ENCODE measurements around the gene POLQ. TPM values are rescaled to one million over a fixed set of nuclear protein-coding genes. Genes with fewer than 3 reads are reported as not detected.

Gene POLQ
- total RNA-seq, 2 donors from 2014 or later: 11.5 to 49.6 TPM

DNA sequence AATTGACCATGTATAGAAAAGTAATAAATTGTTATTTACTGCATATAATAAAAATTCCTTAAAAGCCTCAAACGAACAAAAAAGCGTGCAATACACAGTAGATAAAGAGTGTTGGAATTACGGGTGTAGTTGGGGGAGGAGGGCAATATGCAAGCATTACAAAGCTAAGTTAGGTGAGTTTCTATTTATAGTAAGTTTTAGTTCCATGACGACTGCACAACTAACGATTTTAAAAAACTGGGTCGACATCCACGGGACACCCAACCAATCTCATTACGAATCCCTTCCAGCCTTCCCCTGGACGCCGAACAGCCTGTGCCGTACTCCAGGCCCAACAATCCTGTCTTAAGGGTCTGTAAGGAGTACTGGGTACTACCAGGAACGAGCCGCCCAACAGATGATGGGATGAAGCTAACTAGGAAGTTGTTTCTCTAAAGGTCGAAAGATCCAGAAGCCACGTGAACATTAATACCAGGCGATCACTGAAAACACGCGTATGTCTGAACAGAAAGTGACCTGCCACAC is 677 bp downstream of the POLQ start:
- ATAC-seq (peak in 1 of 2 donors; percentile 3), DNase-seq (ENCODE audit: low spot score) (no peak)
- peaks cover 14 to 21% of the 10 kb centered on the region in 2 donors for H3K4me1 Mint-ChIP-seq (ENCODE audit: low read depth in 2 of 2)
- peak overlapping the region; percentile 95 to 99 for H3K27ac Mint-ChIP-seq
- peak overlapping the region; percentile 97 for H3K4me3 Mint-ChIP-seq
- H3K36me3 Mint-ChIP-seq: peaks cover 10% of the 10 kb centered on the region
- no peaks in the 10 kb centered on the region for H3K9me3 Mint-ChIP-seq
- no peaks in the 10 kb centered on the region for H3K27me3 Mint-ChIP-seq

GRCh38 chr3:121542924-121543323 is 2.9 kb downstream of the POLQ start:
- Mint-ChIP-seq H3K9me3 (no peaks in the 10 kb centered on the region), H3K27ac (no peak overlapping the region), H3K36me3 (peaks cover 15% of the 10 kb centered on the region), H3K27me3 (no peaks in the 10 kb centered on the region), H3K4me3 (no peak overlapping the region), H3K4me1 (ENCODE audit: low read depth in 2 of 2) (peaks cover 14 to 21% of the 10 kb centered on the region in 2 donors)
- DNase-seq (ENCODE audit: low spot score) (no peak), ATAC-seq (no peak)

DNA sequence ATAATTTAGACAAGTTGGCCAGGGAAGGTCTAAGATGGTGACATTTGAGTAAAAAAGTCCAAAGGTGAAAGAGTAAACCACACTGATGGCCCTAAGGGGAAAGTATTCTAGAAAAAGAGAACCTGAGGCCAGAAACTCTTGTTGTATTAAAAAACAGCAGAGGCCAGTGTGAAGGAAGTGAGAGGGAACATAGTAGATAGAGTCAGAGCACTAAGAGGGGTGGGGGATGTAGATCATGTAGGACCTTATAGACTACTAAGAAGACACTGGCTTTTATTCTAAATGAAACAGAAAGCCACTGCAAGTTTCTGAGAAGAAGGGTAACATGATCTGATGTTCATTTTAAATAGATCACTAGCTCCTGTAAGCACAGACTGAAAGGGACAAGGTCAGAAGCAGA is 14.5 kb downstream of the POLQ start:
- Mint-ChIP-seq H3K36me3 (no peaks in the 10 kb centered on the region), H3K27ac (no peak overlapping the region), H3K27me3 (no peaks in the 10 kb centered on the region), H3K9me3 (no peaks in the 10 kb centered on the region), H3K4me1 (ENCODE audit: low read depth in 2 of 2) (no peaks in the 10 kb centered on the region), H3K4me3 (no peak overlapping the region)
- DNase-seq (ENCODE audit: low spot score) (no peak), ATAC-seq (no peak)

DNA sequence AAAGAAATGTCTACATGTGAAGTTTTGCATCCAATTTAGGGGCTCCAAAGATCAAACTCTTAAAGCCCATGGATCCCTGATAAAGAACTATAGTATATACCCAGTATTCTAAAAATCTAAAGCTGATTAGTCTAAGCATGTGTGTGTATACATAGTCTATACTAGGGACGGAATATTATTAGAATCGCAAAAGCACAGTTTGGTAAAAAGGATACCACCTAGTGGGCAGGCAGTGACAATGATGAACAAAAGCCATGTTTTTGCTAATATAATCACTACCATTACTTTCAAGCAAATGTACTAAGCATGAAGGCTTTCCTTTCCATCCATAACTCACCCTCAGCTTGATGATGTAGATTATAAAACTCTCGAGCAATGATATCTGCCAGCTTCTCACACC is 16.5 kb downstream of the POLQ start:
- Mint-ChIP-seq H3K27ac (no peak overlapping the region), H3K36me3 (no peaks in the 10 kb centered on the region), H3K4me3 (no peak overlapping the region), H3K27me3 (no peaks in the 10 kb centered on the region), H3K4me1 (ENCODE audit: low read depth in 2 of 2) (no peaks in the 10 kb centered on the region), H3K9me3 (no peaks in the 10 kb centered on the region)
- no peak for ATAC-seq
- no peak for DNase-seq (ENCODE audit: low spot score)

GRCh38 chr3:121520510-121520909 is 25.3 kb downstream of the POLQ start:
- peaks cover 19% of the 10 kb centered on the region for H3K36me3 Mint-ChIP-seq
- DNase-seq (ENCODE audit: low spot score) (no peak), ATAC-seq (no peak)
- no peaks in the 10 kb centered on the region for H3K27me3 Mint-ChIP-seq
- peaks cover 5% of the 10 kb centered on the region for H3K9me3 Mint-ChIP-seq
- no peak overlapping the region for H3K4me3 Mint-ChIP-seq
- no peak overlapping the region for H3K27ac Mint-ChIP-seq
- H3K4me1 Mint-ChIP-seq (ENCODE audit: low read depth in 2 of 2): no peaks in the 10 kb centered on the region

DNA sequence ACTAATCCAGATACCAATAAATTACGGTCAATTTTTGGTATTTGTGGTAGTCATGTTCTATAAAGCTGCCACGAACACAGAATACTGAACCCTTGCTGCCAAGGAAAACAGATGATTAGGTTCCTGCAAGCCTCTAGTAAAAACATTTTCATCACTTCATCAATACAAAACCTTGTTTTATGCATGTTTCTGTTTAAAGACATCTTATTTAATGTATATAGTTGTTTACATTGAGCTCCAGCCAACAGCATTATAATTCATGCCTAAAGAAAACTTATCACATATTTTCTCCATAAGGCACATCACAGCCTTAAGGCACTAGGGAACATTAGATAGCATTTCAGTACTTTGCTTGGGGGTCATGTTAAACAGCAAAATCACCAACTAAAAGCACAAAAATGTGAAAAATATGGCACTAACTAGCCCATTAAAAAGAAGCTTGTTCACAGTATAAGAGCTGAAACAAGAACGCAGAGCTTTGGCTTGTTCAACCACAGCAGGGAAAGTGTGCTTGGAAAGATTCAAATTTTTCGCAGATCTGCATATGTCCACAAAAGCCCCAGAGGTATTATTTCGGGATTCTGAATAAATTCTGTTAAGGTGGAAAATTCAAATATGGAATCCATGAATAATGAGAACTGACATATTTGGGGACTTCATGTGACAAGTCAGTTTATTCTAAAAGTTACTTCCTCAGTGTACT is 27.7 kb downstream of the POLQ start:
- Mint-ChIP-seq H3K4me1 (ENCODE audit: low read depth in 2 of 2) (no peaks in the 10 kb centered on the region), H3K4me3 (no peak overlapping the region), H3K27me3 (no peaks in the 10 kb centered on the region), H3K36me3 (peaks cover 21% of the 10 kb centered on the region), H3K27ac (no peak overlapping the region), H3K9me3 (peaks cover 6% of the 10 kb centered on the region)
- no peak for DNase-seq (ENCODE audit: low spot score)
- no peak for ATAC-seq

- no peak overlapping the region for H3K27ac Mint-ChIP-seq
- ATAC-seq: no peak
- no peaks in the 10 kb centered on the region for H3K4me1 Mint-ChIP-seq (ENCODE audit: low read depth in 2 of 2)
- no peak overlapping the region for H3K4me3 Mint-ChIP-seq
- DNase-seq (ENCODE audit: low spot score): no peak
- peaks cover 21% of the 10 kb centered on the region for H3K36me3 Mint-ChIP-seq
- no peaks in the 10 kb centered on the region for H3K27me3 Mint-ChIP-seq
- H3K9me3 Mint-ChIP-seq: peaks cover 6% of the 10 kb centered on the region
These were observed 29.9 kb downstream of the POLQ start for GRCh38 chr3:121515862-121516261.

GRCh38 chr3:121515313-121515712 is 30.5 kb downstream of the POLQ start:
- H3K27me3 Mint-ChIP-seq: no peaks in the 10 kb centered on the region
- H3K36me3 Mint-ChIP-seq: peaks cover 21% of the 10 kb centered on the region
- H3K4me3 Mint-ChIP-seq: no peak overlapping the region
- ATAC-seq (no peak), DNase-seq (ENCODE audit: low spot score) (no peak)
- H3K9me3 Mint-ChIP-seq: peaks cover 6% of the 10 kb centered on the region
- no peak overlapping the region for H3K27ac Mint-ChIP-seq
- no peaks in the 10 kb centered on the region for H3K4me1 Mint-ChIP-seq (ENCODE audit: low read depth in 2 of 2)

DNA sequence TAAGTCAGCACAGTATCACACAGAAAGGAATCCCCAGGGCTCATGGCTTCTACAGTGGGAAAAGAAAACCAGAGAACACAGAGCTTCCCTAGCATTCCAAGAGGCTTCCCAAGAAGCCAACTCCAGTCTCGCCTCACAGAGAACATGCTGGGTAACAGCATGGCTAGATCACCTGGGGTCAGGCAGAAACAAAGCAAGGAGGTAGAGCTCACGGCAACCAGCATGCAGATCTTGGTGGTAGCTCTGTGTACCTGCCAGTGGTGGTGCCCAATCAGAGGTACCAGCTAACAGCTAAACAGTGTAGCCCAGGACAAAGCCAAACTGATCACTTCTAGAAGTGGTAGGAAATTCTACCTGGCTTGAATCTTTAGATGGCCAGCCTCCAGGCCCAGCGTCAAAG is 31.3 kb downstream of the POLQ start:
- Mint-ChIP-seq H3K9me3 (peaks cover 6% of the 10 kb centered on the region), H3K27ac (no peak overlapping the region), H3K36me3 (peaks cover 21% of the 10 kb centered on the region), H3K4me1 (ENCODE audit: low read depth in 2 of 2) (no peaks in the 10 kb centered on the region), H3K27me3 (no peaks in the 10 kb centered on the region), H3K4me3 (no peak overlapping the region)
- DNase-seq (ENCODE audit: low spot score) (no peak), ATAC-seq (no peak)

- ATAC-seq: no peak
- Mint-ChIP-seq H3K27me3 (no peaks in the 10 kb centered on the region), H3K27ac (no peak overlapping the region), H3K9me3 (no peaks in the 10 kb centered on the region), H3K4me3 (no peak overlapping the region), H3K4me1 (ENCODE audit: low read depth in 2 of 2) (no peaks in the 10 kb centered on the region), H3K36me3 (no peaks in the 10 kb centered on the region)
- no peak for DNase-seq (ENCODE audit: low spot score)
These were observed 37.4 kb downstream of the POLQ start for GRCh38 chr3:121508389-121508788.

- Mint-ChIP-seq H3K9me3 (no peaks in the 10 kb centered on the region), H3K4me1 (ENCODE audit: low read depth in 2 of 2) (no peaks in the 10 kb centered on the region), H3K27me3 (no peaks in the 10 kb centered on the region), H3K27ac (no peak overlapping the region), H3K4me3 (no peak overlapping the region), H3K36me3 (peaks cover 4% of the 10 kb centered on the region)
- DNase-seq (ENCODE audit: low spot score): no peak
- no peak for ATAC-seq
These were observed 40.5 kb downstream of the POLQ start for GRCh38 chr3:121505256-121505655.

DNA sequence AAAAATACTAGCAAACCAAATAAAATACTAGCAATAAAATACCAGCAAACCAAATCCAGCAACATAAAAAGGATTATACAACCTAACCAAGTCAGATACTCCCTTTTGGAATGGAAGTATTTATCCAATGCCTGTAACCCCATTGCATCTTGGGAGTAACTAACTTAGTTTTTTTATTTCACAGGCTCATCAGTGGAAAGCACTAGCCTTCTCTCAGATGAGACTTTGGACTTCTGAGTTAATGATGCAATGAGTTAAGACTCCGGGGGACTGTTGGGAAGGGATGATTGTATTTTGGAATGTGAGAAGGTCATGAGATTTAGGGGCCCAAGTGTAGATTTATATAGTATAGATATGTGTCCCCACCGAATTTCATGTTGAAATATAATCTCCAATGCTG is 41.2 kb downstream of the POLQ start:
- DNase-seq (ENCODE audit: low spot score) (no peak), ATAC-seq (no peak)
- no peaks in the 10 kb centered on the region for H3K9me3 Mint-ChIP-seq
- peaks cover 6% of the 10 kb centered on the region for H3K36me3 Mint-ChIP-seq
- H3K4me1 Mint-ChIP-seq (ENCODE audit: low read depth in 2 of 2): no peaks in the 10 kb centered on the region
- no peaks in the 10 kb centered on the region for H3K27me3 Mint-ChIP-seq
- H3K27ac Mint-ChIP-seq: no peak overlapping the region
- no peak overlapping the region for H3K4me3 Mint-ChIP-seq

- H3K36me3 Mint-ChIP-seq: peaks cover 6% of the 10 kb centered on the region
- H3K9me3 Mint-ChIP-seq: no peaks in the 10 kb centered on the region
- no peak overlapping the region for H3K4me3 Mint-ChIP-seq
- no peak overlapping the region for H3K27ac Mint-ChIP-seq
- H3K4me1 Mint-ChIP-seq (ENCODE audit: low read depth in 2 of 2): no peaks in the 10 kb centered on the region
- no peak for ATAC-seq
- no peak for DNase-seq (ENCODE audit: low spot score)
- H3K27me3 Mint-ChIP-seq: no peaks in the 10 kb centered on the region
These were observed 49.0 kb downstream of the POLQ start for GRCh38 chr3:121496786-121497185.

DNA sequence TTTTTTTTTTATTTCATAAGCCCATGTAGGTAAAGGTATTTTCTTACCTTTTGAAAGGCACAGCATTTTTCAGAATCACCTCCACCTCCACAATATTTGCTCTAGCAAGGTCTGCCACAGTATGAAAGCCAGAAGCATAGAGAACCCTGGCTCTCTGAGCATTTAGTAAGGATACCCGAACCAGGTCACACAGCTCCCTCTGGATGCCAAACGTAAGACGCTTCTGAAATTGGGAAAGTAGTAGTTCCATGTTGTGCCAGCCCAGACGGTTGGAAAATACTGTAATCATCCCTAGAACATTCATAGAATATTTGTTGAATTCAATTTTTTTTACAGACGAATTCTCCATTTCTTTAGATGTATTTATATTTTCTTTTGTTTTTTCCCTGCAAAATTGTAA is 52.4 kb downstream of the POLQ start:
- H3K27ac Mint-ChIP-seq: no peak overlapping the region
- no peaks in the 10 kb centered on the region for H3K27me3 Mint-ChIP-seq
- H3K36me3 Mint-ChIP-seq: no peaks in the 10 kb centered on the region
- H3K4me1 Mint-ChIP-seq (ENCODE audit: low read depth in 2 of 2): no peaks in the 10 kb centered on the region
- no peak for ATAC-seq
- H3K4me3 Mint-ChIP-seq: no peak overlapping the region
- no peaks in the 10 kb centered on the region for H3K9me3 Mint-ChIP-seq
- no peak for DNase-seq (ENCODE audit: low spot score)
